Measurements from ENCODE around the gene UGT1A1.

Gene UGT1A1

DNA sequence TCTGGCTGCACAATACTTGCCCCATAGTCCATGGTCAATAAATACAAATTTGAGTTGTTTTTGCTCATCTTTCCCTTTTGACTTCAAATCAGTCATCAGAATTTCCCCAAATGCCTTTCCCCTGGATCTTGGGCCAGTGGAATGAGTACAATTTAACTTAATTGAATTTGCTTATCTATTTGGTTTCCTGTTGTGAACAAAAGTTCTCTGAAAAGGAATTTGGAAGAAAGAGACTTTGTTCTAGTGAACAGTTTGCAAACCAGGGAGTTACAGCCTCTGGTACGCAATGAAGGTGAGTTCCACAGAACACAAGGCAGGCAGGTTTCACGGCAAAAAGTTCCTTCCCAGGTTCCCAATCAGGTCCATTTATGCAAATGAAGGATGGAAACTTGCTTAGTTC lies 1.2 kb upstream of the UGT1A1 start:
- no peak overlapping the region for H2AFZ ChIP-seq (ENCODE audit: low read depth, low read length, severe bottlenecking)

DNA sequence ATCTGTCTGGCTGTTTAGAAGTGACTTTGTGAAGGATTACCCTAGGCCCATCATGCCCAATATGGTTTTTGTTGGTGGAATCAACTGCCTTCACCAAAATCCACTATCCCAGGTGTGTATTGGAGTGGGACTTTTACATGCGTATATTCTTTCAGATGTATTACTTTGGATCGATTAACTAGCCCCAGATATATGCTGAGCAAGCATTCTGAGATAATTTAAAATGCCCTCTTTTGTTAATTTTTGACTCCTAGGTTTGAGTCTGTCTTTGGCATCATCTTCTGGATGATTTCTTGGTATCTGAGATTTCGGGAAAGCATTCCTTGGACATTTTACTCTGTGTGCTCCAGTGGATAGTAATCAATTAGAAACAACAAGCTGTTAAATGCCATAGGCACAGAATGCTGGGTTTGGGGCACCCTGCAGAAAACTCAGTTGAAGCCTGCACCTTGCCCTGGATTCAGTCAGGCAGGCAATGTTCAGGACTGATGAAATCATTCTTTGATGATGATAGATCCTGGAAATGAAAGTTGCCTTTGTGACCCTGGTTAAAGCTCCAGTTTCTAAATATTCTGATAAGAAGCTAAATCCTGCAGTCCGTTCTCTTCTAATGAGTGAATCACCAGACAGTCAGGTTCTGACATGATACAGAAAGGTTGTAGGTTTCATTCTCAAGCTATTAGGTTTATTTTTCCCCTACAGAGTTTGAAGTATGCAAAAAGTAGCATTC lies 1.1 kb downstream of the UGT1A1 start:
- Histone ChIP-seq H3K9me3 (ENCODE audit: insufficient read depth, low read length) (no peaks in the 10 kb centered on the region), H4K20me1 (ENCODE audit: low read depth, low read length) (no peaks in the 10 kb centered on the region), H3K9me2 (replicated peaks; ENCODE audit: insufficient read depth, low read length) (no peaks in the 10 kb centered on the region), H3K4me3 (ENCODE audit: insufficient read depth, low read length, poor library complexity, severe bottlenecking) (no peak overlapping the region), H3K27me3 (ENCODE audit: low read length) (no peaks in the 10 kb centered on the region), H3K9ac (ENCODE audit: low read length) (no peak overlapping the region), H2AFZ (ENCODE audit: low read depth, low read length, severe bottlenecking) (no peak overlapping the region), H3F3A (ENCODE audit: insufficient read depth) (no peaks in the 10 kb centered on the region), H3K4me2 (ENCODE audit: low read depth, low read length, poor library complexity, severe bottlenecking) (no peak overlapping the region), H3K79me2 (ENCODE audit: insufficient read depth, low read length) (no peaks in the 10 kb centered on the region), H3K27ac (ENCODE audit: low read depth, low read length) (no peak overlapping the region), H3K36me3 (ENCODE audit: low read length) (no peaks in the 10 kb centered on the region)
- TF ChIP-seq, protein P1, sequence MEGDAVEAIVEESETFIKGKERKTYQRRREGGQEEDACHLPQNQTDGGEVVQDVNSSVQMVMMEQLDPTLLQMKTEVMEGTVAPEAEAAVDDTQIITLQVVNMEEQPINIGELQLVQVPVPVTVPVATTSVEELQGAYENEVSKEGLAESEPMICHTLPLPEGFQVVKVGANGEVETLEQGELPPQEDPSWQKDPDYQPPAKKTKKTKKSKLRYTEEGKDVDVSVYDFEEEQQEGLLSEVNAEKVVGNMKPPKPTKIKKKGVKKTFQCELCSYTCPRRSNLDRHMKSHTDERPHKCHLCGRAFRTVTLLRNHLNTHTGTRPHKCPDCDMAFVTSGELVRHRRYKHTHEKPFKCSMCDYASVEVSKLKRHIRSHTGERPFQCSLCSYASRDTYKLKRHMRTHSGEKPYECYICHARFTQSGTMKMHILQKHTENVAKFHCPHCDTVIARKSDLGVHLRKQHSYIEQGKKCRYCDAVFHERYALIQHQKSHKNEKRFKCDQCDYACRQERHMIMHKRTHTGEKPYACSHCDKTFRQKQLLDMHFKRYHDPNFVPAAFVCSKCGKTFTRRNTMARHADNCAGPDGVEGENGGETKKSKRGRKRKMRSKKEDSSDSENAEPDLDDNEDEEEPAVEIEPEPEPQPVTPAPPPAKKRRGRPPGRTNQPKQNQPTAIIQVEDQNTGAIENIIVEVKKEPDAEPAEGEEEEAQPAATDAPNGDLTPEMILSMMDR (IDR thresholded peaks at IDR 0.05; ENCODE audit: insufficient read depth, low read length, poor library complexity, severe bottlenecking), result no peak
- no peak for TF ChIP-seq EZH2phosphoT487 (conservative IDR thresholded peaks at IDR 0.05; ENCODE audit: low read length)

More for the DNA sequence above, 1.2 kb upstream of the UGT1A1 start:
- H3K27ac ChIP-seq (ENCODE audit: low read depth, low read length), result no peak overlapping the region
- H3K9me3 ChIP-seq (ENCODE audit: insufficient read depth, low read length), result no peaks in the 10 kb centered on the region
- H3K9me2 ChIP-seq (replicated peaks; ENCODE audit: insufficient read depth, low read length), result no peaks in the 10 kb centered on the region
- no peak overlapping the region for H3K4me2 ChIP-seq (ENCODE audit: low read depth, low read length, poor library complexity, severe bottlenecking)
- H3K4me3 ChIP-seq (ENCODE audit: insufficient read depth, low read length, poor library complexity, severe bottlenecking), result no peak overlapping the region
- no peaks in the 10 kb centered on the region for H3K79me2 ChIP-seq (ENCODE audit: insufficient read depth, low read length)
- H3K36me3 ChIP-seq (ENCODE audit: low read length), result no peaks in the 10 kb centered on the region
- no peak overlapping the region for H3K9ac ChIP-seq (ENCODE audit: low read length)
- no peak for TF ChIP-seq EZH2phosphoT487 (conservative IDR thresholded peaks at IDR 0.05; ENCODE audit: low read length)
- TF ChIP-seq, protein P1 (IDR thresholded peaks at IDR 0.05; ENCODE audit: insufficient read depth, low read length, poor library complexity, severe bottlenecking), result no peak
- H3K27me3 ChIP-seq (ENCODE audit: low read length), result no peaks in the 10 kb centered on the region
- no peaks in the 10 kb centered on the region for H3F3A ChIP-seq (ENCODE audit: insufficient read depth)
- no peaks in the 10 kb centered on the region for H4K20me1 ChIP-seq (ENCODE audit: low read depth, low read length)

DNA sequence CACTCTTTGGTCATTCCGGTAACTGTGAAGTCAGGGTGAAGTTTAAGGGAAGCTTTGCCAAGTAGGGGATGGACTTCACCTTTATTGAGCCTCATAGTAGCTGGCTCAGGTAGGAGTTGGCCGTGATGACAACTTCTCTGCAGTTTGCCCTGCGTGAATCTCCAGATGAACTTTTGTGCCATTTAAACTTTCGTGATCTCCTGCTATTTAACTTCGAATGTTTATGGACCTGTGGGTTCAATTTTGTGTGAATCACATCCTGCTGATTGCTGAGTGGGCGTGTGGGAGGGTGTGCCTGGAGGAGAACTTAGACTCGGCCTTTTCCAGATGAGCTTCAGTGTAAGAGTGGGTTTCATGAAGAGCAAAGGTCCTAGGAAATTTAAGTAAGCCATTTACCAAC lies 4.2 kb downstream of the UGT1A1 start:
- no peak overlapping the region for H3K27ac ChIP-seq (ENCODE audit: low read depth, low read length)
- no peaks in the 10 kb centered on the region for H3K9me3 ChIP-seq (ENCODE audit: insufficient read depth, low read length)
- H3K79me2 ChIP-seq (ENCODE audit: insufficient read depth, low read length), result no peaks in the 10 kb centered on the region
- TF ChIP-seq EZH2phosphoT487 (conservative IDR thresholded peaks at IDR 0.05; ENCODE audit: low read length), result no peak
- TF ChIP-seq, protein P1 (IDR thresholded peaks at IDR 0.05; ENCODE audit: insufficient read depth, low read length, poor library complexity, severe bottlenecking), result no peak
- no peak overlapping the region for H3K4me2 ChIP-seq (ENCODE audit: low read depth, low read length, poor library complexity, severe bottlenecking)
- H3F3A ChIP-seq (ENCODE audit: insufficient read depth), result no peaks in the 10 kb centered on the region
- H2AFZ ChIP-seq (ENCODE audit: low read depth, low read length, severe bottlenecking), result no peak overlapping the region
- H3K27me3 ChIP-seq (ENCODE audit: low read length), result no peaks in the 10 kb centered on the region
- H3K36me3 ChIP-seq (ENCODE audit: low read length), result no peaks in the 10 kb centered on the region
- no peaks in the 10 kb centered on the region for H4K20me1 ChIP-seq (ENCODE audit: low read depth, low read length)
- H3K9me2 ChIP-seq (replicated peaks; ENCODE audit: insufficient read depth, low read length), result no peaks in the 10 kb centered on the region
- no peak overlapping the region for H3K4me3 ChIP-seq (ENCODE audit: insufficient read depth, low read length, poor library complexity, severe bottlenecking)
- H3K9ac ChIP-seq (ENCODE audit: low read length), result no peak overlapping the region
